GM18519 (cell line): ENCODE data around the gene DNAJC16.

ENCODE experiments used
- ATAC-seq: cut with Tn5 transposase; IDR thresholded peaks from one replicate; pipeline ENCODE4 v1.9.1; 2021; ENCODE audit warnings: mild to moderate bottlenecking, moderate library complexity; ENCODE audit not compliant: unreplicated experiment, low FRiP score

Gene DNAJC16

DNA sequence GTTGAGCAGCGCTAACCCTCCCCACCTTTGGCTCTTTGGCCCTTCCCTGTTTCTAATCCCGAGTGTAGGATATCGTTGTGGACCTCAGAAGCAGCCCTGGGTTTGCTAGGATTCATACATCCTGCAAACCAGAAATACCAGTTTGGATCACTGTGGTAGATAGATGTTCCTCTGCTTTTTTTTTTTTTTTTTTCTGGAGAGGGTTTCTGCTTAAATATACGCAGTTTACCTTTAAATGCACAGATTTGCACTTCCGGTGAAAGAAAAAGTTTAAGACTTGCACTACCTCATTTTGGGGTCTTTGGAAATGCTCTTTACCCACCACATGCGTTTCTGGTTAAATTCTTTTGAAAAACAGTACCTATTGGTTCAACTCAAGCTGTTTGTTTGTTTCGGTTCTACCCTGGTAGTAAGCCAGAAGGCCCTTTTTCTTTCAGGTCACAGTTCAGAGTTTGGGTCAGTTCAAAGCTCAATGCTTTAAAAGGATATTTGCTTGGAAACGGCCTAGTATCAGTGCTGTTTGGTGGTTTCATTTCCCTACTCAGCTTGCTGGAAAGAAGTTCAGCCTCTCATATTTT, 91.5 kb downstream of the DNAJC16 start:
- no peak for ATAC-seq

DNA sequence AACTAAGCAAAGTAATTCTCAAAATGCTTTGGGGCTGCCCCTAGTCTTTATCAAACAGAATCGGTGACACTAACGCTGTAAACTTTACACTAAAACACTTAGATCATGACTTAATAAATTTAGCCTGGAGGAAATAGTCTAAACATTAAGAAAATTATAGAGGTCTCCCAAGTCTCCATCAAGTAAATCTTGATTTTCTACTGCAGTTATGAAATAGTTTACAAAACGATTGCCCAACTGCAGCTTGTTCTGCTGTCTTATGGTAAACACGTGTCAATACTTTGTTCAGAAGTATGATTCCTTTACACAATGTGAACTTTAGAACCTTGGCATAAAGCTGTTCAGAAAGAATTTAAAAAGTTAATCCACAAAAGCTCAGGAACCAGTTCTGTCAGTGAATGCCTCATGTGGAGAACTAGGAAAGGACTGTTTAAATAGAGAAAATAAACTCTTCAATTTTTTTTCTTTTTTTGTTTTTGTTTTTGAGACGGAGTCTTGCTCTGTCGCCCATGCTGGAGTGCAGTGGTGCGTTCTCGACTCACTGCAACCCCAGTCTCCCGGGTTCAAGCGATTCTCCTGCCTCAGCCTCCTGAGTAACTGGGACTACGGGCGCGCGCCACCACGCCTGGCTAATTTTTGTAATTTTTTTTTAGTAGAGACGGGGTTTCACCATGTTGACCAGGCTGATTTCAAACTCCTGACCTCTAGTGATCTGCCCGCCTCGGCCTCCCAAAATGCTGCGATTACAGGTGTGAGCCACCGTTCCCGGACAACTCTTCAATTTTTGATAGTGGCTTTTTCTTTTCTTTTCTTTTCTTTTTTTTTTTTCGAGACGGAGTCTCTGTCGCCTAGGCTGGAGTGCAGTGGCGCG, 92.2 kb downstream of the DNAJC16 start:
- ATAC-seq, result no peak

DNA sequence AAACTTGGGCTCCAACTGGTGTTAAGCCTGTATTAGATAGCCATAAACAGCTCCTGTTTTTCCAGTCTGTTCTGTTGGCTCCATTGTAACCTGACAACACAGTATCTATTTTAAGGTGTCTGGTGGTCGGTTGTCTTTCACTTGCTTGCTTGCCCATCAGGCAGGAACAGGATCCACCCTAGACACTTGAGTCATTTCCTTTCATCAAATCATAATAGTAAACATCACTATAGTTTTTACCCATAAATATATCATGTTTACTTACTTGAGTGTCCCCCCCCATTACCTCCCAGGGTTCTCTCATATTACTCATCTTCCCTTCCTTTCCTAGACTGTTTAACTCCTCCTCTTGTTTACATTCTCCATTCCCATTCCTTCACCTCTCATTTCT, 93.5 kb downstream of the DNAJC16 start:
- ATAC-seq, result no peak

DNA sequence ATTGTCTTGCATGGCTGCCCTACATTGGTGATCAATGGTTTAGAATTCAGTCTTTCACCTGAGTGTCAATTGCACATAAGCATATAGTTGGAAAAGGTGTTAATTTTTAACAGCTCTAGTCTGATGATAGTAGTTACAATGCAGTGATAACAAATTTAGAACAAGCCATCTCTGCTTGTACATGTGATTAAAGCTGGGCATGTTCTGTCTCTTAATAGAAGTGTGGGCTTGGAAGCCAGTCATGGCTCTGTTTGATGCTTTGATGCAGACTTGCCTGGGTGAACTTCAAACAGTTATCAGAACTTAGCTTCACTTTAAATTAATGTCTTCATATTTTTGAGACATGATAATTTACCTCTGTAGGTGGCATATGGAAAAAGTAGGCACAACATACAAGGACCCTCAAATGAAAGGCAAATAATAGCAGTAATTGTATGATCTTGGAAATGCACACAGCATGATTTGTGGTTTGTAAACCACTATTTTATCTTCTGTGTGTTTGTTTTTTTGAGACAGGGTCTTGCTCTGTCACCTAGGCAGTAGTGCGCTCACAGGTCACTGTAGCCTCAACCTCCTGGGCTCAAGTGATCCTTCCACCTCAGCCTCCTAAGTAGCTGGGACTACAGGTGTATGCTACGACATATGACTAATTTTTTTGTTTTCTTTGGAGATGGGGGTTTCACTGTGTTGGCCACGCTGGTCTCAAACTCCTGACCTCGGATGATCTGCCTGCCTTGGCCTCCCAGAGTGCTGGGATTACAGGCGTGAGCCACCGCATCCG, 94.4 kb downstream of the DNAJC16 start:
- no peak for ATAC-seq

DNA sequence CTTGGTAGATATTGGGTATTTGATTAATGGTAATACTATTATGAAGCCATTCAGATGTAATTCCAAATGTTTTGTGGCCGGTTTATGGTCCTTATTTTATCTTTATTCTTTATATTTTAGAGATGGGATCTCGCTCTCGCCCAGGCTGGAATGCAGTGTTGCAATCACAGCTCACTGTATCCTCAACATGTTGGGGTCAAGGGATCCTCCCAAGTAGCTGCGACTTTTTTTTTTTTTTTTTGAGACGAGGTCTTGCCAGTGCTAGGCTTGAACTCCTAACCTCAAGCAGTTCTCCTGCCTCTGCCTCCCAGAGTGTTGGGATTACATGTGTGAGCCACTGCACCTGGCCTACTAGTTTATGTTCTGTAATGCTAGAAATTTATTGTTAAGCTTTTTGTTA, 95.3 kb downstream of the DNAJC16 start:
- no peak for ATAC-seq

DNA sequence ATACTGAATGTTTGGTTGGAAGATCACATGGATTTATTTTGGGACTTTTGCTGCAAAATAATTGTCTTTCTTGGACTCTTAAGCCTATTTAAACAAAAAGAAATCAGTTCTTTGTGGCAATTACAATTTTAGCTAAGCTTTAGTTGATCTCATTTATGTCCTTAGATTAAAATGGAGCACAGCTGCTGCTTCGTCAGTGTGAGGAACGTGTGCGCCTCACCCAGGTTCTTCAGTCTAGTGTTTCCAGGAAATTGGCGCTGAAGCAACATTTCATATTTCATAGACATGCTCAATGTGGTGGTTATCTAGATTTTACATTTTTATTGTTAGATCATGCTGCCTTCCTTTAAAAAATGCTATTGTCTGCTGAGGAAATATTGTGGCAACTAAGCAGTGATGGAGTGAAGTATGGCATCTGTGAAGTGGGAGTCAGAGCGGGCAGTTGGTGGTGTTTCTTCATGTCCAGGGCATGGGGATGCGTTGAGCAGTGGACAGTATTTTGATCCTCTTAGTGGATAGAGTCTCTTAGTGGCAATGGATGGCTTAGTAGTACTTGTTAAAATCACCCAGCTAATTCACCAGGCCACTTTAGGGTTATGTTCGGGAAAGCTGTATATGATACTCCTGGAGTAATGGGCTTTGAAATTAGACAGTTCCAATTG, 96.2 kb downstream of the DNAJC16 start:
- ATAC-seq, result no peak

DNA sequence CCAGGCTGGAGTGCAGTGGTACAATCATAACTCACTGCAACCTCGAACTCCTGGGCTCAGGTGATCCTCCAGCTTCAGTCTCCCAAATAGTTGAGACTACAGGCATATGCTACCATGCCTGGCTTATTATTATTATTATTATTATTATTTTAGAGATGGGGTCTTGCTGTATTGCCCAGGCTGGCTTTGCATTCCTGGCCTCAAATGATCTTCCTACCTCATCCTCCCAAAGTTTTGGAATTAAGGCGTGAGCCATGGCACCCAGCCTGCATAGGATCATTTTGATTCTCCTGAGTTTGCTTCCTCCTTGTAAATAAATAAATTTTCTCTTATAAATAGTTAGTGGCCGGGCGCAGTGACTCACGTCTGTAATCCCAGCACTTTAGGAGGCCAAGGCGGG, 96.8 kb downstream of the DNAJC16 start:
- ATAC-seq, result no peak

DNA sequence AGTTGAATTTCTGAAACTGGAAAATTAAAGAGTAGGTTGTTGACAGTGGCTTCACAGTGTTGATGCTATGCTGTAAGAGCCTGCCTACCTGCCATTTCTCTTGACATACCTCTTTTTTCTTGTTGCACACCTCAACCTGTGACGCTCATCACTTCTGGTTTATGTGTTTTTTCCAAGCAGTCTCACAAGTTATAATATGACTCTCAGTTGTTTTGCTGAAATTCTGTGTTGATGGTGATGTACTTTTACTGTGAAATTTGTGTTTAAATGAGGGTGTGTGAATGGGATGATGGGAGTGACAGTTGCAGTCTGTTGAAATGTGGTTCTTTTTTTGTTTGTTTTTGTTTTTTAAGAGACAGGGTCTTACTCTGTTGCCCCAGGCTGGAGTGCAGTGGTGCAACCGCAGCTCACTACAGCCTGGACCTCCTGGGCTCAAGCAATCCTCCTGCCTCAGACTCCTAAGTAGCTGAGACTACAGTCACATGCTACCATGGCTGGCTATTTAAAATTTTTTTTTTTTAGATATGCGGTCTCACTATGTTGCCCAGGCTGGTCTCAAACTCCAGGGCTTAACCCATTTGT, 97.6 kb downstream of the DNAJC16 start:
- no peak for ATAC-seq

DNA sequence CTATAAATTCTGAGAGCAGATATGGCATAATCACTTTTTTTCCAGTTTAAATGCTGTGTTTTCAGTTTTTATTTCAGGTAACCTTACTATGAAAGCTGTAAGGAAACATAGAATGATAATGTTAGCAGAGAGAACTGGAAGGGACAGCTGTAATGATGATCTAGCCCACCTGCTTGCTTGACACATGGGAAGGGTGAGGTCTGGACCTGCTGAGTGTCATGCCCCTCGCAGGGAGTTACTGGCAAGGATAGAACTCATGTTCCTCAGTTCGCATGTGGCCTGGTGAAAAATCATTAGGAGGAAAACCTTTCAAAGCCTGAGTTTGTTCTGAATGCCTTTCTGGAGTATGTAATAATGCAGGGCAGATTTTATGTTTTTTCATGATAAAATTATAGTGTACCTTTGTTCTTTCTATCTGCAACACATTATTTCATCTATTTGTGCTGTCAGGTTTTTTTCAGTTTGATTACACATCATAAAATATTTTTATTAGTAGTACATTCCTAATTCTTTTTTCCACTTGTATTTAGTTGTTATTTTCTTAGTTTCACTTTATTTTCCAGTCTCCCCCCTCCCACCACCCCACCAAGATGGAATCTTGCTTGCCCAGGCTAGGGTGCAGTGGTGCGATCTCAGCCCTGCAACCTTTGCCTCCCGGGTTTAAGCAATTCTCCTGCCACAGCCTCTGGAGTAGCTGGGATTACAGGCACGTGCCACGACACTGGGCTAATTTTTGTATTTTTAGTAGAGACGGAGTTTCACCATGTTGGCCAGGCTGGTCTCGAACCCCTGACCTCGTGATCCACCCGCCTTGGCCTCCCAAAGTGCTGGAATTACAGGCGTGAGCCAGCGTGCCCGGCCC, 98.6 kb downstream of the DNAJC16 start:
- ATAC-seq, result no peak
